Esophagus muscularis mucosa (tissue), 3 donors: ENCODE data around the gene LRSAM1.

Source experiments
- CTCF ChIP-seq, 3 experiments: fragments of 200-600 bp in 2 of 3; fragments of 450-650 bp in 1 of 3; sonication (generic) in 2 of 3; IDR thresholded peaks; one replicate each; pipeline ENCODE4 v1.5.1; 2017 to 2019; ENCODE audit warnings: antibody characterized with exemption in 3 of 3, mild to moderate bottlenecking in 2 of 3, moderate library complexity in 1 of 3
- POLR2A ChIP-seq: fragments of 450-650 bp; IDR thresholded peaks from one replicate; pipeline ENCODE4 v1.6.1; 2017; ENCODE audit warnings: antibody characterized with exemption, moderate library complexity, mild to moderate bottlenecking, low read depth

GRCh38 chr9:127473501-127473900 is 22.2 kb downstream of the LRSAM1 start:
- TF ChIP-seq CTCF (IDR thresholded peaks at IDR 0.05) (no peak), POLR2A (no peak)
